ENCODE data around the gene FAAP100.

FAAP100 gene

DNA sequence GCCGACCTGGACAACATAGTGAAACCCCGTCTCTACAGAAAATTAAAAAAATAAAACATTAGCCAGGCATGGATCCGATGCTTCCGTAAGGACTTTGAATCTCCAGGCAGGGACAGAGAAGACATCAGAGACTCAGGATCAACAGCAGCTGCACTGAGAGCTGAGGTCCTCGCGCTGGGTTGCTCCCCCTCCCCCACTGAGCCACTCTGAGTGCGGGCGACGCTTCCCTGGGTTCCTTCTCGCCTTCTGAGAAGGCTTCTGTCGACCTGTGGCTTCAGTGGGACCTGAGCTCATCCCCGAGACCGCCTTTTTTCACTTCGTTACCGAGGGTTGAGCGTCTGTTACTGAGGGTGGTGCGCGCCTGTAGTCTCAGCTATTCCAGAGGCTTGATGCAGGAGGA lies 60.0 kb downstream of the FAAP100 start:
- no peak for DNase-seq (ENCODE audit: low read depth in 1 of 2, low spot score in 1 of 2)

GRCh38 chr17:81491761-81492160 lies 60.4 kb downstream of the FAAP100 start:
- DNase-seq (ENCODE audit: low read depth in 1 of 2, low spot score in 1 of 2), result no peak

GRCh38 chr17:81491181-81491581 lies 61.0 kb downstream of the FAAP100 start:
- no peak for DNase-seq (ENCODE audit: low read depth in 1 of 2, low spot score in 1 of 2)

DNA sequence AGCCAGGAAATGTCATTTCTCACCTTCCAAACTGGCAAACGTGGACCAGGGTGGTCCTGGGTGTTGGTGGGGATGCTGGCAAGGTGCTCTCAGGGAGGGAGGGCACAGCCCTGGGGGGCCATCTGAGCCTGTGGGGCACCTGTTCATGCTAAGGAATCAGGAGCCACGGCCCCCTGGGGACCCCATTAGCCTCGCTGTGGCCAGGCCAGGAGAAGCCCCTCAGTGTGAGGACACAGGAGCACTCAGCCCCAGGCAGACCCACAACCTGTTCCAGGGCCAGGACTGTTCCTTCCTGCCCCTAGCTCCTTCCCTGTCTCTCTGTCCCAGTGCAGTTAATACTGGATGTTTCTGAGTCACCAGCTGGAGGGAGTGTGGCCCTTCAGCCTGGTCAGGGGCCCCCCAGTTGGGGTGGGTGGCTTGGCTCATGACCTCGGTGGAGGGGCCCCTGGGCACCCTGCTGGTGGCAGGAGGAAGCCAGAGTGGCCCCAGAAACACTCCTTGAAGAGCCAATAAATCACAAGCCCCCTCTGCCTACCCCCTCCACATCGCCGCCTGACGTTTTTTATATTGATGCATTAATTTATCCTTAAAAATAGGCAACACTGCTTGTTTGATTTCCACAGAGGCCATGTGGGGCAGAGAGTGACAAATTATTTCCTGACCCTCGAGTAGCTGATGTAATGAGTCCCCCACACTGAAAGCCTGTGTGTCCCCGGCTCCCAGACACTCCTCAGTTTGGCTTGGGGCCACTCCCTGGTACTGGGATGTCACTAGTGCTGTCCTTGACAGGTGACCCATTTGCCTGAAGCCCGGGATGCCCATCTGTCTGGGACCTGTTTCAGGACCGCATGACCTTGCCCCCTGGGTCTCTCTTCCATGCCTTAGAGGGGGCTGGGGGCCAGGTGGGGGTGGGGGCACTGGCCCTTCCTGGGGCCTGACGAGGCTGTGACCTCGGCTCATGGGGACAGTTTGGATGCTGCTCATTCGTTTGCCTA lies 61.9 kb downstream of the FAAP100 start:
- DNase-seq (ENCODE audit: low read depth in 1 of 2, low spot score in 1 of 2), result no peak
